DND-41 (cell line): ENCODE data around the gene AP2B1.

Experiments
- CTCF ChIP-seq: IDR thresholded peaks from 2 replicates; pipeline ENCODE4 v1.5.1; 2012; ENCODE audit warnings: borderline replicate concordance, low read length, moderate library complexity, mild to moderate bottlenecking; ENCODE audit not compliant: poor library complexity, severe bottlenecking; ENCODE audit errors: extremely low read depth
- EZH2 ChIP-seq: IDR thresholded peaks from 3 replicates; pipeline ENCODE4 v1.6.1; 2012; ENCODE audit warnings: borderline replicate concordance, low read depth, mild to moderate bottlenecking, moderate library complexity, low read length, inconsistent platforms; ENCODE audit not compliant: severe bottlenecking

- TF ChIP-seq CTCF (no peak), EZH2 (no peak)
These were observed 9.3 kb upstream of the AP2B1 start for GRCh38 chr17:35577830-35578196.
